NCI-H69 (cell line): Measurements from ENCODE around the gene PRDM5.

ENCODE experiments used
- DNase-seq: peaks from one replicate; lab custom pipeline; 2025; lab: John Stamatoyannopoulos, UW

PRDM5 gene

GRCh38 chr4:120903419-120903818, 19.1 kb downstream of the PRDM5 start:
- no peak for DNase-seq

GRCh38 chr4:120902925-120903324, 19.6 kb downstream of the PRDM5 start:
- no peak for DNase-seq

- no peak for DNase-seq
These were observed 20.8 kb downstream of the PRDM5 start for GRCh38 chr4:120901731-120902130.

GRCh38 chr4:120897981-120898719, 24.4 kb downstream of the PRDM5 start:
- DNase-seq = no peak

GRCh38 chr4:120895554-120895953, 27.0 kb downstream of the PRDM5 start:
- DNase-seq = no peak

- DNase-seq = no peak
These were observed 29.2 kb downstream of the PRDM5 start for GRCh38 chr4:120893314-120893713.

GRCh38 chr4:120886191-120886590, 36.3 kb downstream of the PRDM5 start:
- no peak for DNase-seq

GRCh38 chr4:120881846-120882245, 40.7 kb downstream of the PRDM5 start:
- DNase-seq = no peak

- no peak for DNase-seq
These were observed 41.2 kb downstream of the PRDM5 start for GRCh38 chr4:120881351-120881750.

GRCh38 chr4:120877021-120877420, 45.5 kb downstream of the PRDM5 start:
- DNase-seq = no peak

- DNase-seq = no peak
These were observed 47.4 kb downstream of the PRDM5 start for GRCh38 chr4:120874792-120875774.

- no peak for DNase-seq
These were observed 49.0 kb downstream of the PRDM5 start for GRCh38 chr4:120873554-120873953.

- no peak for DNase-seq
These were observed 51.4 kb downstream of the PRDM5 start for GRCh38 chr4:120871173-120871572.

- DNase-seq = peak; percentile 14
These were observed 52.2 kb downstream of the PRDM5 start for GRCh38 chr4:120870279-120870673.

- DNase-seq = peak; percentile 32
These were observed 52.8 kb downstream of the PRDM5 start for GRCh38 chr4:120869613-120870278.

GRCh38 chr4:120867506-120867905, 55.0 kb downstream of the PRDM5 start:
- no peak for DNase-seq

GRCh38 chr4:120865985-120866384, 56.5 kb downstream of the PRDM5 start:
- peak; percentile 28 for DNase-seq

GRCh38 chr4:120864969-120865368, 57.6 kb downstream of the PRDM5 start:
- DNase-seq = no peak

GRCh38 chr4:120862432-120862831, 60.1 kb downstream of the PRDM5 start:
- no peak for DNase-seq

- no peak for DNase-seq
These were observed 60.7 kb downstream of the PRDM5 start for GRCh38 chr4:120861852-120862251.

GRCh38 chr4:120858776-120859175, 63.8 kb downstream of the PRDM5 start:
- DNase-seq = no peak

GRCh38 chr4:120857312-120857711, 65.2 kb downstream of the PRDM5 start:
- DNase-seq = no peak
